NCI-H345 (cell line): ENCODE results near the gene ANKRD63.
A peak's percentile ranks its signal among the peaks of the same experiment; 100 is the strongest.

Source experiments
- DNase-seq: peaks from one replicate; lab custom pipeline; 2025; lab: John Stamatoyannopoulos, UW

ANKRD63 gene

GRCh38 chr15:40279437-40280141, 3.3 kb downstream of the ANKRD63 start:
- DNase-seq = peak; percentile 57

- no peak for DNase-seq
Measured at GRCh38 chr15:40278026-40278425, 4.8 kb downstream of the ANKRD63 start.

- no peak for DNase-seq
Measured at GRCh38 chr15:40277471-40277870, 5.4 kb downstream of the ANKRD63 start.

- no peak for DNase-seq
Measured at GRCh38 chr15:40276927-40277326, 5.9 kb downstream of the ANKRD63 start.

- no peak for DNase-seq
Measured at GRCh38 chr15:40275954-40276353, 6.9 kb downstream of the ANKRD63 start.

GRCh38 chr15:40275523-40275922, 7.3 kb downstream of the ANKRD63 start:
- DNase-seq = no peak

- peak; percentile 59 for DNase-seq
Measured at GRCh38 chr15:40274350-40275274, 8.3 kb downstream of the ANKRD63 start.

- no peak for DNase-seq
Measured at GRCh38 chr15:40273428-40273827, 9.4 kb downstream of the ANKRD63 start.

- DNase-seq = no peak
Measured at GRCh38 chr15:40272485-40273056, 10.3 kb downstream of the ANKRD63 start.

GRCh38 chr15:40271685-40272484, 11.0 kb downstream of the ANKRD63 start:
- DNase-seq = no peak

GRCh38 chr15:40270246-40270995, 12.4 kb downstream of the ANKRD63 start:
- DNase-seq = no peak

GRCh38 chr15:40269604-40270003, 13.3 kb downstream of the ANKRD63 start:
- DNase-seq = no peak

GRCh38 chr15:40267670-40268069, 15.2 kb downstream of the ANKRD63 start:
- no peak for DNase-seq

- DNase-seq = no peak
Measured at GRCh38 chr15:40266828-40267304, 16.0 kb downstream of the ANKRD63 start.

- DNase-seq = no peak
Measured at GRCh38 chr15:40265875-40266274, 17.0 kb downstream of the ANKRD63 start.

- DNase-seq = no peak
Measured at GRCh38 chr15:40265355-40265754, 17.5 kb downstream of the ANKRD63 start.

GRCh38 chr15:40264321-40265153, 18.3 kb downstream of the ANKRD63 start:
- no peak for DNase-seq

- DNase-seq = no peak
Measured at GRCh38 chr15:40263024-40263754, 19.7 kb downstream of the ANKRD63 start.

- no peak for DNase-seq
Measured at GRCh38 chr15:40259021-40259420, 23.8 kb downstream of the ANKRD63 start.
